Measurements from ENCODE around the gene ALG3.

- TF ChIP-seq CTCF (conservative IDR thresholded peaks at IDR 0.05; ENCODE audit: low read depth in 2 of 2) (no peak), JUNB (IDR thresholded peaks at IDR 0.05; ENCODE audit: unreplicated experiment) (no peak), CREB1 (CRISPR knock-in tag; IDR thresholded peaks at IDR 0.05; ENCODE audit: low read depth) (no peak), POLR2AphosphoS5 (IDR thresholded peaks at IDR 0.05; ENCODE audit: low read depth) (no peak), EZH2phosphoT487 (IDR thresholded peaks at IDR 0.05; ENCODE audit: unreplicated experiment) (no peak)
These were observed 24.8 kb downstream of the ALG3 start for GRCh38 chr3:184223946-184224345.

Measured in GM23338 (cell line).